ENCODE results near the gene SEMA5A.

SEMA5A gene

GRCh38 chr5:9395706-9396105 is 150.2 kb downstream of the SEMA5A start:
- DNase-seq (ENCODE audit: low read depth), result no peak

DNA sequence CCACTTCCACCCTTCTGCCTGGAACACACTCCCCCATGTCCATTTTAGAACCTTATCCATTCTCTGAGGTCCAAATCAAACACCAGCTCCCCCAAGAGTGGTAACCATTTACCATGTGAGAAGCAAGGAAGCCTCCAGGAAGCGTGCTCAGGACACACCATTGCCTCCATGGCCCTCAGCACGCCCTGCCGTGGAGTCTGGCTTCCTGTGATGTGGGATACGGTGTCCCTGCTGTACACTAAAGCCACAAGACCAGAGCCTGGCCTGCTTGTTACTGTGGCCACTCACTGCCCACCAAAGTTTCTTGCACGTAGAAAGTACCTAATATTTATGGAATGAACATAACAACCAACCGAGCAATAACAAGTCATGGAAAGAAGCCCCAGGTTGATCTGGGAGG is 151.7 kb downstream of the SEMA5A start:
- no peak for DNase-seq (ENCODE audit: low read depth)

GRCh38 chr5:9392625-9393024 is 153.2 kb downstream of the SEMA5A start:
- DNase-seq (ENCODE audit: low read depth), result no peak

DNA sequence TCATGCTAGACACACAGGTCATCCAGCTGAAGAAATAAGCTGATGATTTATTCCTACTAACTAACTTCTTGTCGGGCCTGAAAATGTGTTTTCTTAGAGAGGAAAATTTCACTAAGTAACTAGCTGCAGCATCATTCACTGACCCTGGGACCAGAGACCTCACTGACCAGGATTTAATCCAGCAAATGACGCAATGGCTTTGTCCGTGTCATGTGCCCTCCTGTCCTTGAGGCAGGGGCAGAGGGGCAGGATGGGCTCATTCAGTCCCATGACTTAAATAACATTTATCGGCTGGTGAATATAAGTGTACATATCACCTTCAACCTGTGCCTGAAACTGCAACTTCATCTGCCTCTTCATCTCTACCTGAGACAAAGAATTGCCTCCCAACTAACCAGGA is 154.8 kb downstream of the SEMA5A start:
- DNase-seq (ENCODE audit: low read depth), result no peak

DNA sequence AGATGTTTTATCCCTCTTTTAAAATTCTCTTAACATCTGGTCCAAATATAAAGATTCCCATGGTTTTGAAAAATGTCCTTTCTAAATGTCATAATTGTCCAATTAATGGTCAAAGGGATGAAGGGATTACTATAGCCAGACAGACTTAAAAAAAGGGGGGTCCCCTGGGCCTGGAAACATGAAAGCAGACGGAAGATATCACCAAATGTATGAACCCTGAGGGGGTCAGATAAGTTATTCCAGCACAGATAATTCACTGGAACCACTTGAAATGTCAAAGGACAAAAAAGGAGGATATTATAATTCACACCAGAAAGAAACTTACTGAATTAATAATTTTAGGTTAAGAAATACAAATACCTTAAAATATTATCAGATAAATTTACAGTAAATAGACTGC is 155.8 kb downstream of the SEMA5A start:
- DNase-seq (ENCODE audit: low read depth), result no peak

- DNase-seq (ENCODE audit: low read depth), result no peak
Measured at GRCh38 chr5:9388941-9389674, 156.8 kb downstream of the SEMA5A start.

DNA sequence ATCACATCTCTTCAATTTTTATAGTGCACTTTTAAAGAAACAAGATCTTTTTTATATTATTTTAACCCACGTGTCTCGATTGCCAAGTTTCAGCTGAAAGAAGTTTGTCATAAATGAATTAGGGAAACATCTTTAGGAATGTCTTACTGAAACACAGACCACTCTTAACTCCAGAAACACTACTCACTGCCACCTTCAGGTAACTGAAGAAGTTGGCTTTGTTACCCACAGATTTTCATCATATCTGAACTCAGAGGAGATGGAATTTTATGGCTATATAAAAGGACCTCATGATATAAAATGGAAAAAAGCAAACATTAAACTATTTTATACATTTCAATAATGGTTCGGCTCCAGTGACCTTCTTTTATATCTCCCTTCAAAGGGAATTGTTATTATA is 158.0 kb downstream of the SEMA5A start:
- DNase-seq (ENCODE audit: low read depth), result no peak

DNA sequence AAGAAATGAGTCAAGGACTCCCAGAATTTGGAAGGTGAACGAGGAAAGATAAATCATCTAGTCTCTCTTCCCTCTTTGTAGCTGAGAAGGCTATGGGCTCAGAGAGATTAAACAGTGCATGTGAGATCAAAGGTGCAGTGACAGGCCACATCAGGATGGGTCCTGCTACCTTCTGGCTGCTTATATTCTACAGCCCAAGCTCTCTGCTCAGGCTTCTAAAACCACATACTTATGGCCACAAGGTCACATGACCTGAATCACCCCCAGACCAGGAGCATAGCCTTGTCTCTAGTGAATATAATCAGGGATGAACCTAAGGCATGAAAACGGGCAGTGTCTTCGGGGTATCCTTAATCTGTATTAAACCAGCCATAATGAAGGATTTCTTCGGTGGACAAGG is 158.9 kb downstream of the SEMA5A start:
- no peak for DNase-seq (ENCODE audit: low read depth)

GRCh38 chr5:9382522-9382921 is 163.4 kb downstream of the SEMA5A start:
- no peak for DNase-seq (ENCODE audit: low read depth)

- DNase-seq (ENCODE audit: low read depth), result no peak
Measured at GRCh38 chr5:9381464-9381863, 164.4 kb downstream of the SEMA5A start.

DNA sequence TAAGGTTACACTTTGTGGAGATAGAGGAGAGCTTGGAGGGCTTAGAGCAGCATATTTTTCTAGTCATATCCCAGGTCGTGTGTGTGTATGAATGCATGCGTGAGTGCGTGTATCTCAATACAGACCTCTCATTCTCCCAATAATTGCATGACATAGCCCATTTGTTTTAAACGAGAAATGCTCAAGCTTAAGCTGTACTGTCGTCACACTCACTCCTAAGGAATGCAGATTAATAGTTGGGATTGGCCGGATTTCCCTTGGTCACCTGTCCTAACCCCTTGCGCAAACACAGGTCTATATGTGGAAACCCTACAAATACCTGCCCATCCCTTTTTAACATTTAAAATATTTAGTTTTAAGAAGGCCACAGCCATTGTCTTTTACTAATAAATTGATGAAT is 165.8 kb downstream of the SEMA5A start:
- no peak for DNase-seq (ENCODE audit: low read depth)

DNA sequence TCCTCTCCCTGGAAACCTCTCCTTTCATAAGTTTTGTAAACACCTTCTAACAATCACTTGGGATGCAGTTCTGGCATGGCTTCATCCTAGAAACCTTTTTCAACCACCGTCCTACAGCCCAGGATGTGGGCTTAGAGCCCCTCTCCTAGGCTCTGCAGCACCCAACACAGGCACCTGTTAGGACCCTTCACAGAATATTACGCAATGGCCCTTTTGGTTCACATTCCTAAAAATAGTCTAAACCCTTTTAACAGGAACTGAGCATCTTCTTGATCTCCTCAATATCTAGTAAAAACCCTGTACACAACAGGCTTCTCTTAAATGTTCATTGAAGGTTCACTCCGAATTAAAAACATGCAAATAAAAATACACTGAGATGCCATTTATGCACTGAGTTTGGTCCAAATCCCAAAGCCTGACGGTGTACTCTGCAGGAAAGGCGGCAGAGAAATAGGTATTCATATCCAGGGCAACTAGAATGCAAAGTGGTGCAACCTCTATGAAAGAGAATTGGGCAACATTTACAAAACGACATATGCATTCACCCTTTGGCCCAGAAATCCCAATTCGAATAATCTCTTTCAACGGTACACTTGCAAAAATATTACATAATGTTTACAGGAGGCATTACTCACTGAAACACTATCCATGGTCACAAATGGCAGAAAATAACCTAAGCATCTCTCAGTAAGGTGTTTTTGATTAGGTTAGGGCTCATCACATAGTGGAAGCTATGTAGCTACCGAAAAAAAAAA is 169.3 kb downstream of the SEMA5A start:
- no peak for DNase-seq (ENCODE audit: low read depth)

DNA sequence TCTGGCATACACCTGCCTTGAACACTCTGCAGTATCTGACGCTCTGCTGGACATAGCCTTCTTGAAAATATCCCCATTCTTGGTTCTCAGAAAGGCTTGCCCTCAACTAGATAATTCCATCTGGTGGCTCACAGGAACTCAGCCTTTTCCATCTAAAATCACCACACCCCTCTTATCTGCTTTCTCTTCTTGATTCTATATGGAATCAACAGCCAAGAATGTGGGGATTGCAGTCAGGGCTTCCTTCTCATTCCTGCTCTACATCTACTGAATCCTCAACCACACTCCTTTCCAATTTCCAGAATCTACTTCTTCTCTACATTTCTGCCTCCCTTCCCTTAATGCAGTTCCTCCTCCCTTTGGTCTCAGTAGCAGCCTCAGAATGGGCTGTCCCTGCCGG is 170.1 kb downstream of the SEMA5A start:
- DNase-seq (ENCODE audit: low read depth), result no peak

- no peak for DNase-seq (ENCODE audit: low read depth)
Measured at GRCh38 chr5:9374025-9374424, 171.8 kb downstream of the SEMA5A start.

DNA sequence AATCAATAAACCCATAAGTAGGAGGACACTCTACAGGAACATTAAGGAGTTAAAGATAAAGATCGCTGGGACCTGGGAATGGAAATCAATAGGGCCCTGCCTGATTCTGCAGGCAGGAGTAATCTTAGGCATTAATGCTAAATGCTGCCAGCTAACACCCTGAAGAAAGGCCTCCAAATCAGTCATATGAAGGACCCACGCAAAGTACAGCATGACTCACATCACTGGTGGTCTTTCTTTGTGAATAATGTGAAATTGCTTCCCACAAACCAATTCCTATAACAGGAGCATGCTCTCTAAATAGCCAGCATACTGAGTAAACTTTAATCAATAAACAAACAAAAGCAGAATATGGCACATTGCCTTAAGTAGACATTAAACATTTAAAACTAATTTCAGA is 172.3 kb downstream of the SEMA5A start:
- DNase-seq (ENCODE audit: low read depth), result no peak

DNA sequence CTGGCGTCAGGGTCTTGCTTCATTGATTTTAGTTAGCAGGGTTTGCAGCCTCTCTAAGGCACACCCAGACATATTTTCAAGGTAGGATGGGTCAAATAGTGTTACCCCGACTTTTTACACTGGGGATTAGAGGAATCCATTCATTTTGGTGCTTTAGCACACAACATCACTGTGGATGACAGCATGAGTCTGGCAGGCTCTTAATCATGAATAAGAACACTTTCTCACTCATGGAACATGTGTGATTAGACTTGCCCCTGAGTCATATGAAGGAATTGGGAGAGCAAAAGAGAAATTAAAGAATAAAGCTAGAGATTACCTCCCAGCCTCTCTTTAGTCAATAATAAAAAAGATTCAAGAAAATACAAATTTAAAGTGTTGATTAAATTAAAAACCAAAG is 175.6 kb downstream of the SEMA5A start:
- no peak for DNase-seq (ENCODE audit: low read depth)

- DNase-seq (ENCODE audit: low read depth), result no peak
Measured at GRCh38 chr5:9365512-9365911, 180.4 kb downstream of the SEMA5A start.

DNA sequence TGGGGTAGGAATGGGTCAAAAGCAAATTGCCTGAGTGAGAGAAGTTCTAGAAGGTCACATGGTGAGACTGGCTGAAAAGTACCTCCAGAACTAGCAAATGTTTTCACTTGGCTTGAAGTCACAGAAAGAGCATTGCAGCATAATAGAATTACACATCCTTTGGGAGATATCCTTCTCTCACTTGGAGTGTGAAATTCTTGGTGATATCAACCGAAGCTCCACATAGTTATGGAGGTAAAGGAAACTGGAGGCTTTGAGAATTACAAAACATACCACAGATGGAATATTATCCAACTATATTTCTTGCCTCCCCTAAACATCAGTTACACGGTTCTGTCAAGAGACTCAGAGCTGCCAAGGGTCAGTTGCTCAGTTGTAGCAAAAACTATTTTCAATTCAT is 182.4 kb downstream of the SEMA5A start:
- DNase-seq (ENCODE audit: low read depth), result no peak

DNA sequence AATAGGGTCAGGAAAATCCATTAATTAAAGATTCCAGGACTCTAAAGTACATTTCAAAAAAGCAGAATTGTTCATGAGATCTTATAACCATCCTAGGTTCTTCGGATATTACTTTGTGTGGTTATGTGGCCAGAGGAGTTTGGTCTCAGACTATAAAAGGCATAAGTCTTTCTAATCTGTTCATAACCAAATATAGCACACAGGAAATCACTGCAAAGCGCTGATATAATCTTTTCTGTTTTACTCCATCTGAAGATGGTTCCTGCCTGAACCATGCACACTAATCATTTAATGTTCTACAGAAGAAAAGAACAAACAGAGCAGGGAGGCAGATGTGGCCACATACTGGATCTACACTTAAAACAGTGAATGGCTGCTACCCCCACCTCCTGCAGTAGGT is 182.8 kb downstream of the SEMA5A start:
- no peak for DNase-seq (ENCODE audit: low read depth)

DNA sequence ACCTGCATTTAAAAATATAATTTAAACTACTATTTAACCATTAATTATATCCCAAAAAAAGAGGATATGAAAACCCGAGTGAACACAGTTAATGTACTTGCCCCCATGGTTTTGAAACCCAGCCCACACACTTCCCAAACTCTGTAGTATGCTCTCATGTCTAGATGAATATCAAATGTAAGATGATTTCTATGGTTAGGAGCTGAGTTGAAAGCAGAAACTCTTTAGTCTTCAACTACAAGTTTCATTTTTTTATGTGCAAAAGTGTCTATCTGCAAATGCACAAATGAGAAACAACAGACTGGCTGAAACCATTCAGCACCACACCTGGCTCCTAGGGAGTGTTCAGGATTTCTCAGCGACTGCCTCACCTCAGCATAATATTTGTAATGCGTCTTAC is 183.3 kb downstream of the SEMA5A start:
- DNase-seq (ENCODE audit: low read depth), result no peak

DNA sequence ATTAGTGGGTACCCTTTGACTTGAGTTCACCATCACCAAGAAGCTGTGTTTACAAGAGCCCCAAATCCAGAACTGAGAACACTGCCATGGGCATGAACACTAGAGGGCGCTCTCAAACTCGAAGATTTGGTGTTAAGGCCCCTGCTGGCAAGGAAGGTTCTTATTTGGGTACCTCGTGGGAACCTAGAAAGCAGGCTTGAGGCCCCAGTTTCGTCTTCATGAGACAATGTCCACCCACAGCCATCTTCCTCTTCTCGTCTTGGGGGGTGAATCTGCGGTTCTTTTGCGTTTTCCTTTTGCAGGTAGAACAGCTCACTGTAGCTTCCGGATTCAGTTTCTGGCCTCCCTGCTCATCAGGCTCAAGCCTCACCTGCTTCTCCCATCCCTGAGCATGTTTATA is 184.0 kb downstream of the SEMA5A start:
- no peak for DNase-seq (ENCODE audit: low read depth)

DNA sequence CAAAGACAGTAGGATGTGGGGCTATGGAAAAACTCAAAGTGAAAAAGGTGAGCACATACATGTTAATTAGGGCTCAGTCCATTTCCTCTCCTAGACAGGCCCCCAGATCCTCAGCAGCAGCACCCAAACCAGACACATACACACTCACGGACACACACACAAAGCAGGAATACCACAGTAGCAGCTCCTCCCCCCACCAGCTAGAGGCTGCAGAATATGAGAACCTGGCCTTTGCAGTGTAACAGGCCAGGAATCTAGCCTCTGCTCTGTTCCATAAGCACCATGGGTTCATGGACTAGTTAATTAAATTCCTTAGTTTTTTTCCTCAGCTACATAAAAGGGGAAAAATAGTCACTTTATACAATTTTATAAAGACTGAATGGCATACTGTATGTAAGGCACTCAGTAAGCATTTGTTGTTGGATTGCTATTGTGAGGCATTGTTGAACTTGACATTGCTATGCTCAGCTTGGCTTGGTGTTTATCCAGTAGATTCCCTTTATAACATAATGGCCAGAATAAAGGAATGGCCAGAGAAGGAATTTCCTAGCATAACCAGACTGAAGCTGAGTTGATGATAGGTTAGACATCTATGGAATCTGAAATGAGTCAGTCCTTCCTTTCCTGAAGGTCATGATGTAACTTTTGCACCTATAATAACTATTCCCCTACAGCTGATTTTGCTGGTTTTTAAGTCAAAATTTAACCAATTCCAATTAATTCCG is 186.8 kb downstream of the SEMA5A start:
- DNase-seq (ENCODE audit: low read depth), result peak; percentile 73

DNA sequence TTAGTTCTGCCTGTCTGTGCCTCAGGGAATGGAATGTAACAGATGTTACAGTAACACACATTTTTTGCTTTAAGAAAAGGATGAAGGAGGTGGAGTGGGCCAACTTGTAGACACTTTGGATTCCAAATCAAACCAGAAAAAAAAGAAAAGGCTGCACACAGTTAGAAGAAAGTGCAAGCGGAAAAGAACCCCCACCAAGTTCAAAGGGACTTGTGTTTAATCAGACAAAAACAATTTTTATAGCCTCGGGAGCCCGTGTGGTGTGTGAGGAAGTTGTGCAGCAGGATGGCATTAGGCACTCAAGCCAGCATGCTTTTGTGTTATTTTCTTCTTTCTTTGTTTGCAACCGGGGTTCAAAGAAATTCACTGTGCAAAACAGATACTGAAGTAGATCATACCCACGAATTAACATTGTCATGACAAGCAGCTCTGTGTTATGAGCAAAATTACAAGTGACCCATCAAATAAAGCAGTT is 189.5 kb downstream of the SEMA5A start:
- DNase-seq (ENCODE audit: low read depth), result no peak

Measured in non-pigmented ciliary epithelial cell (primary cell).